Left lung (tissue), 10 donors: Measurements from ENCODE around the gene IGF1R. TPM values are rescaled to one million over a fixed set of nuclear protein-coding genes. Genes with fewer than 3 reads are reported as not detected.

Experiments
- ATAC-seq: fragments of 200-7000 bp; cut with Tn5 transposase; one replicate; pipeline ENCODE4 v1.9.1; 2020; ENCODE audit warnings: moderate library complexity
- DNase-seq, 4 donors: peaks; one replicate each; pipeline ENCODE4 v3.0.0-alpha.2; 2013 to 2020
- H3K27ac ChIP-seq, 2 donors: fragments of 200-600 bp; sonication (generic) in 1 of 2; one replicate each; pipeline versions ENCODE4 v1.5.0 to v1.8.0; 2020 to 2021
- H3K27me3 ChIP-seq, 2 donors: fragments of 200-600 bp; sonication (generic) in 1 of 2; one replicate each; pipeline versions ENCODE4 v1.5.0 to v1.8.0; 2020 to 2021
- H3K36me3 ChIP-seq, 2 donors: fragments of 200-600 bp; sonication (generic) in 1 of 2; one replicate each; pipeline versions ENCODE4 v1.5.0 to v1.8.0; 2020 to 2021
- H3K4me1 ChIP-seq, 2 donors: fragments of 200-600 bp; one replicate each; pipeline ENCODE4 v1.8.0; 2021
- H3K4me3 ChIP-seq, 2 donors: fragments of 200-600 bp; sonication (generic) in 1 of 2; one replicate each; pipeline versions ENCODE4 v1.5.0 to v1.8.0; 2020 to 2021; ENCODE audit warnings: mild to moderate bottlenecking in 1 of 2
- H3K9me3 ChIP-seq, 2 donors: fragments of 200-600 bp; sonication (generic) in 1 of 2; one replicate each; pipeline versions ENCODE4 v1.5.0 to v1.8.0; 2020 to 2021
- intact Hi-C, 2 donors: fragments of 100-400 bp; cut with DNase I; formaldehyde crosslinking; loops; one replicate each; pipeline versions ENCODE4 v1.11.2 to v1.14.2; 2022
- polyA plus RNA-seq, 6 donors: library from polyadenylated mRNA; unstranded; fragments of 120-200 nt; gene quantifications; one replicate each; pipeline ENCODE4 v1.2.1, GENCODE V29; 2013; ENCODE audit not compliant: insufficient read length in 6 of 6
- total RNA-seq, 2 donors: library from RNA; stranded (reverse); fragmentation: NEBNext Ultra II Directional; extraction: Animal tissue kit (Norgen Biotek cat#: 25700); gene quantifications; one replicate each; pipeline ENCODE4 v1.2.1, GENCODE V29; 2021
- TF ChIP-seq, protein P1 (sequence below), 2 donors: fragments of 200-600 bp; sonication (generic) in 1 of 2; IDR thresholded peaks; one replicate each; pipeline versions ENCODE4 v1.5.0 to v1.8.0; 2021; ENCODE audit warnings: antibody characterized with exemption in 2 of 2
- donor health status: DM: no; HTN: yes; CAD: no.
- donor health status: DM: no; HTN: no; CAD: no.

Gene IGF1R
- total and polyA plus RNA-seq, 8 donors: 32.0 to 41.0 (median 37.0) TPM

DNA sequence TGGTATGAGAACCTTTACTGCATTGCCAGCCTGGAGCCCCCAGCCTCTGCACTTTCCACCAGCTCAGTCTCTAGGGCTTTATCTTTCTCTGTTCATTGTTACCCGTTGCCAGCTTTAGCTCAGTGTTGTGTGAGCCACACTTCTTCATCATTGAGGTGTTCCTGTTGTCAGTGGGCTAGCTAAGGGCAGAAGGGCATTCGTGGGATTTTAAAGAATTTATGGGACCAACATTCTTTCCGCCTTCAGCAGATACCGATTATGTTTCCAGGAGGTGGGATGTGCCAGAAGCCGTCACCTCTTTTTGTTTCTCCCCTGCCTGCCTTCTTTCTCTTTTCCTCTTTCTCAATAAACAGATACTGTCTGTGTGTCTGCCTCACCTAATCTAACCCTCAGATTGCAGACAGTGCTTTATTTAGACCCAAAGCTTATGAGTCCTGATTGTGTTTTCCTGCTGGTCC is 294.7 kb downstream of the IGF1R start:
- Histone ChIP-seq H3K9me3 (no peaks in the 10 kb centered on the region), H3K36me3 (peaks cover 0 to 53% of the 10 kb centered on the region in 2 donors), H3K4me3 (no peak overlapping the region), H3K4me1 (peaks cover 5 to 21% of the 10 kb centered on the region in 2 donors), H3K27me3 (no peaks in the 10 kb centered on the region), H3K27ac (peak overlapping the region in 1 of 2 donors; percentile 3)
- TF ChIP-seq, protein P1, sequence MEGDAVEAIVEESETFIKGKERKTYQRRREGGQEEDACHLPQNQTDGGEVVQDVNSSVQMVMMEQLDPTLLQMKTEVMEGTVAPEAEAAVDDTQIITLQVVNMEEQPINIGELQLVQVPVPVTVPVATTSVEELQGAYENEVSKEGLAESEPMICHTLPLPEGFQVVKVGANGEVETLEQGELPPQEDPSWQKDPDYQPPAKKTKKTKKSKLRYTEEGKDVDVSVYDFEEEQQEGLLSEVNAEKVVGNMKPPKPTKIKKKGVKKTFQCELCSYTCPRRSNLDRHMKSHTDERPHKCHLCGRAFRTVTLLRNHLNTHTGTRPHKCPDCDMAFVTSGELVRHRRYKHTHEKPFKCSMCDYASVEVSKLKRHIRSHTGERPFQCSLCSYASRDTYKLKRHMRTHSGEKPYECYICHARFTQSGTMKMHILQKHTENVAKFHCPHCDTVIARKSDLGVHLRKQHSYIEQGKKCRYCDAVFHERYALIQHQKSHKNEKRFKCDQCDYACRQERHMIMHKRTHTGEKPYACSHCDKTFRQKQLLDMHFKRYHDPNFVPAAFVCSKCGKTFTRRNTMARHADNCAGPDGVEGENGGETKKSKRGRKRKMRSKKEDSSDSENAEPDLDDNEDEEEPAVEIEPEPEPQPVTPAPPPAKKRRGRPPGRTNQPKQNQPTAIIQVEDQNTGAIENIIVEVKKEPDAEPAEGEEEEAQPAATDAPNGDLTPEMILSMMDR (IDR thresholded peaks at IDR 0.05): no peak
- ATAC-seq: no peak
- DNase-seq: no peak
- intact Hi-C loops: no loop called here

DNA sequence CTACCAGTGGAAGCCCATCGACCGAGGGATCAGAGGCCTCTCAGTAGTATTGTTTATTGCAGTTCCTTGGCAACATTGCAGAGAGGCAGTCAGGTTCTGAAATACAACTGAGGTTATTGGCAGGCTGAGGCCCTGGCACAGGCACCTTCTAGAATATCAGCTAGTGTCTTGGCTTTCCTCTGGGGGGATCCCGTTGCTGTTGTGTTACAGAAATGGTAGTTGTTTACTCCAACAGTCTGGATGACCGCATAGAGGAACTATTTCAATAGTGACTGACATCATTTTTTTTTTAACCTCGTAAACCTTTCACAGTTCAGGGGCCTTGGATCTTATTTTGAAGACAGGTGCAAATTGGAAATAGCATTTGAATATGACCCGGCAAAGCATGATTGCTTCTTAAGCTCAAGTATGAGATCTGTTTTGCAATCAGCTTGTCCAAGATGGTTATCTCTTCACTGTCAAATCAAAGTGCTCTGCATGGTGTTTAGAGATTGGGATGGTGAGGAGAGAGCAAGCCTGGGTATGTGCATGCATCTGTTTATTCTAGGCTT is 295.3 kb downstream of the IGF1R start:
- no peak overlapping the region for H3K4me3 ChIP-seq
- no peaks in the 10 kb centered on the region for H3K9me3 ChIP-seq
- peaks cover 5 to 21% of the 10 kb centered on the region in 2 donors for H3K4me1 ChIP-seq
- TF ChIP-seq, protein P1 (IDR thresholded peaks at IDR 0.05): no peak
- no peaks in the 10 kb centered on the region for H3K27me3 ChIP-seq
- peak overlapping the region in 1 of 2 donors; percentile 3 for H3K27ac ChIP-seq
- peak in 1 of 4 donors; percentile 39 for DNase-seq
- intact Hi-C loops: no loop called here
- ATAC-seq: no peak
- H3K36me3 ChIP-seq: peaks cover 0 to 57% of the 10 kb centered on the region in 2 donors

DNA sequence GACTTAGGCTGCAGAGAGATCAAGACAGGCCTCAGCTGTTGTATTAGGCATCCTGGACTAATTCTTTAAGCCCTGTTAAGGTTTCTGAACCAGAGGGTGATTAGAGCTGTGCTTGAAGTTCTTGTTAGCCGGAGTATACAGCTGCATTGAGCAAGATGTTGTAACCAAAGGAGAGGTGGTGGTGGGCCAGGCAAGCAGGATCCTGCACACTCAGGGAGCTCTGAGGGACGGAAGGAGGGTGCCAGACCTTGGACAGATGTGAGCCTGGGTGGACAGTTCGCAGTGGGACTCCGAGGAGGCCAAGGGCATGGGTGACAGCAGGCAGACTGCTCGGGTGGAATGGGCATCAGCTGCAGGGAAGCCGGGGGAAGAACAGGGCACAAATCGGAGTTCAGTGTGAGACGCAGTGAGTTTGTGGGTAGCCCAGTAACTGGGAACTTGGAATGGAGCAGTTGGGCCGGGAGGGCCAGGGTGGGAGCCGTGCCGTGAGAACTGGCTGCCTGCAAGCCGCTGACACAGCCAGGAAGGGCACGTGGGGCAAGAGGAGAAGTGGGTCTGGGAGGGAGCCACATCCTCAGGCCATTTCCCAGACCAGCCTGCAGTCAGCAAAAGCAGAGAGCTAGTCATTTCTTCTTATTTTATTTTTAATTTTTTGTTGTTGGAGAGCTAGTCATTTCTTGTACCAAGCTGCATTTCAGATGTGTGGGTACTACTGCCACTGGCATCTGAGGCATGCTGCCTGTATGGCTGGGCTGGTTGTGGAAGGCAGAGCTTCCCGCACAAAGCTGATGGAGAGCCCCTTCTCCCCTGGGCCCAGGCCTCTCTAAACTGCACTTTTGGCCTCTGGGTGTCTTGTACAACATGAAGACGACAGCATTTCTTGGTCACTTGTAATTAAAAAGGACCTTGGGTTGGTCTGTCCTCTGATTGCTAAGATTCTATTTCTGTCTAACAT is 298.2 kb downstream of the IGF1R start:
- H3K27ac ChIP-seq: peak overlapping the region; percentile 20 to 65
- no peaks in the 10 kb centered on the region for H3K27me3 ChIP-seq
- TF ChIP-seq, protein P1 (IDR thresholded peaks at IDR 0.05): no peak
- H3K4me1 ChIP-seq: peaks cover 5 to 23% of the 10 kb centered on the region in 2 donors
- H3K4me3 ChIP-seq: no peak overlapping the region
- intact Hi-C loops: no loop called here
- DNase-seq (no peak), ATAC-seq (peak; percentile 14)
- no peaks in the 10 kb centered on the region for H3K9me3 ChIP-seq
- peaks cover 0 to 64% of the 10 kb centered on the region in 2 donors for H3K36me3 ChIP-seq

DNA sequence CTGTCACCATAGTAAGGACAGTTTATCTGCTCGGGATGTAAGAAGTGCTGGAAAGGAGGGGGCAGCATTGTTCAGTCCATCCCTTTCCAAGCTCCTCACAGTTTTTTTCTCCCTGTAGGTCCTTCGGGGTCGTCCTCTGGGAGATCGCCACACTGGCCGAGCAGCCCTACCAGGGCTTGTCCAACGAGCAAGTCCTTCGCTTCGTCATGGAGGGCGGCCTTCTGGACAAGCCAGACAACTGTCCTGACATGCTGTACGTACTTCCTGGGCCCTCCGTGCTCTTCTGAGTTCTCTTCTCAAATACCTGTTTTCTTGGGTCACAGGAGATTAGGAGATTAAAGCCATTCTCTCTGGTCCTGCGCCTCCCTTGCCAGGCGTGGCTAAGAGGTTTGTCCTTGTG is 300.1 kb downstream of the IGF1R start:
- Histone ChIP-seq H3K4me1 (peaks cover 0 to 28% of the 10 kb centered on the region in 2 donors), H3K9me3 (no peaks in the 10 kb centered on the region), H3K36me3 (peaks cover 0 to 57% of the 10 kb centered on the region in 2 donors), H3K4me3 (no peak overlapping the region), H3K27ac (no peak overlapping the region), H3K27me3 (no peaks in the 10 kb centered on the region)
- DNase-seq (no peak), ATAC-seq (no peak)
- TF ChIP-seq, protein P1 (IDR thresholded peaks at IDR 0.05): no peak
- intact Hi-C loops: no loop called here

DNA sequence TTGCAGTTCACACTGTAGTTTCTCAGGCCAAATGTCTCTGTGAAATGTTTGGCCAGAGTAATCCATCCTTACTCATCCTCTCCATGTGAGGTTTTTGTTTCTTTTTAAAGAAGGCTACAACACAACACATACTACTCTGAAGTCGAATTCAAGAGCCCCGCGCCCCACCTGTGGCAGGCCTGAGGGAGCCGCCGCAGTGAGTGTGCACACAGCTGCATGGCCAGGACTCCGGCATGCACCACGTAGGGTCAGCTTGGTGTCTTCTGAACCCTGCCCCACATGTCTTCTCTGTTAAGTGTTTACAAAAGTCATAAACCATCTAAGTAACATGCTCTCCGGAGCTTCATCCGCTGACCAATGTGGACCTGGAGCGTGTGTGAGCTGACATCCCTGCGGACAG is 300.6 kb downstream of the IGF1R start:
- Histone ChIP-seq H3K27me3 (no peaks in the 10 kb centered on the region), H3K9me3 (no peaks in the 10 kb centered on the region), H3K4me3 (no peak overlapping the region), H3K36me3 (peaks cover 0 to 57% of the 10 kb centered on the region in 2 donors), H3K27ac (no peak overlapping the region), H3K4me1 (peaks cover 0 to 32% of the 10 kb centered on the region in 2 donors)
- ATAC-seq: no peak
- TF ChIP-seq, protein P1 (IDR thresholded peaks at IDR 0.05): no peak
- intact Hi-C loops: no loop called here
- DNase-seq: no peak
